GM12892 (cell line): Measurements from ENCODE around the gene NUP210L.

Experiments
- POLR2A ChIP-seq: IDR thresholded peaks from 2 replicates; pipeline ENCODE4 v1.6.1; 2011; ENCODE audit warnings: low read depth, low read length, control low read depth
- POLR2AphosphoS5 ChIP-seq: IDR thresholded peaks from 2 replicates; pipeline ENCODE4 v1.6.1; 2011; ENCODE audit warnings: low read depth, low read length, control low read depth
- TAF1 ChIP-seq: IDR thresholded peaks from 2 replicates; pipeline ENCODE4 v1.6.1; 2011; ENCODE audit warnings: low read depth, mild to moderate bottlenecking, control low read depth, low read length, borderline replicate concordance

DNA sequence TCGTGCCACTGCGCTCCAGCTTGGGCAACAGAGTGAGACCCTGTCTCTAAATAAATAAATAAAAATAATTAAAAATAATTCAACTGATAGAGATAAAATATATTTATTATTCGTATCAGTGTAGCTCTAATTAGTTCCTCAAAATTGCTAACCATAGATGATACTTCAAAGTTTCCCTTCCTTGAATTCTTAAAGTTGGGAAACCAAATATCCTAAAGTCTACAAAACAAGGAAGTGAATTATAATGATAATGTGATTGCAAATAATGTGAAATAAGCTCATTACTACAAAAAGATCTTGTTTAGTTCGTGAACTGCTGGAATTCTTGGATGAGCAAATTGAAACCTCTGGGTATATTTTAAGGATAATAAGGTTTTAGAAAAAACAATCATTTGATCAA is 60.5 kb downstream of the NUP210L start:
- TF ChIP-seq POLR2AphosphoS5 (no peak), POLR2A (no peak), TAF1 (no peak)
